ENCODE measurements around the gene SLC5A12.

GRCh38 chr11:26749927-26750326, 28.1 kb upstream of the SLC5A12 start:
- TF ChIP-seq BHLHE40 (IDR thresholded peaks at IDR 0.05; ENCODE audit: borderline replicate concordance) (no peak), SUZ12 (IDR thresholded peaks at IDR 0.05) (no peak), ZNF384 (IDR thresholded peaks at IDR 0.05) (no peak), FOXM1 (IDR thresholded peaks at IDR 0.05; ENCODE audit: borderline replicate concordance) (no peak), SP1 (IDR thresholded peaks at IDR 0.05) (no peak), ELF4 (IDR thresholded peaks at IDR 0.05) (no peak), NFRKB (IDR thresholded peaks at IDR 0.05) (no peak), TARDBP (IDR thresholded peaks at IDR 0.05) (no peak), PKNOX1 (IDR thresholded peaks at IDR 0.05) (no peak), FOXK2 (IDR thresholded peaks at IDR 0.05) (no peak)
